Mesodermal cell (in vitro differentiated cells): ENCODE data around the gene IMMP2L.
A peak's percentile ranks its signal among the peaks of the same experiment; 100 is the strongest.

Experiments
- H3K27ac ChIP-seq: 2 replicates; pipeline ENCODE4 v1.7.0; 2013; ENCODE audit warnings: mild to moderate bottlenecking, low read depth, low read length, moderate library complexity; ENCODE audit not compliant: severe bottlenecking
- H3K36me3 ChIP-seq: 2 replicates; pipeline ENCODE4 v1.7.1; 2013; ENCODE audit warnings: mild to moderate bottlenecking, low read length, moderate library complexity; ENCODE audit not compliant: control insufficient read depth, insufficient read depth
- H3K4me1 ChIP-seq: one replicate; pipeline ENCODE4 v1.7.1; 2013; ENCODE audit warnings: mild to moderate bottlenecking, low read length; ENCODE audit not compliant: insufficient read depth, control insufficient read depth, poor library complexity, severe bottlenecking
- H3K4me3 ChIP-seq: 2 replicates; pipeline ENCODE4 v1.7.0; 2013; ENCODE audit warnings: low read length, control low read depth, mild to moderate bottlenecking; ENCODE audit not compliant: insufficient read depth, poor library complexity, severe bottlenecking; ENCODE audit errors: extremely low read depth
- H3K9me3 ChIP-seq: 2 replicates; pipeline ENCODE4 v1.7.1; 2013; ENCODE audit warnings: mild to moderate bottlenecking, low read length, moderate library complexity; ENCODE audit not compliant: control insufficient read depth
- WGBS, 2 experiments: methylation state at CpG; one replicate each; pipeline ENCODE4 v1.1.5; 2013; ENCODE audit warnings: missing lambda C conversion rate in 2 of 2; ENCODE audit not compliant: insufficient coverage in 2 of 2; 5-methylcytosine and 5-hydroxymethylcytosine counted together

IMMP2L gene

GRCh38 chr7:111424768-111425167 lies 137.5 kb downstream of the IMMP2L start:
- no peaks in the 10 kb centered on the region for H3K9me3 ChIP-seq
- H3K4me3 ChIP-seq = no peak overlapping the region
- H3K36me3 ChIP-seq = no peaks in the 10 kb centered on the region
- H3K4me1 ChIP-seq = peaks cover 5% of the 10 kb centered on the region
- peak overlapping the region; percentile 70 for H3K27ac ChIP-seq

DNA sequence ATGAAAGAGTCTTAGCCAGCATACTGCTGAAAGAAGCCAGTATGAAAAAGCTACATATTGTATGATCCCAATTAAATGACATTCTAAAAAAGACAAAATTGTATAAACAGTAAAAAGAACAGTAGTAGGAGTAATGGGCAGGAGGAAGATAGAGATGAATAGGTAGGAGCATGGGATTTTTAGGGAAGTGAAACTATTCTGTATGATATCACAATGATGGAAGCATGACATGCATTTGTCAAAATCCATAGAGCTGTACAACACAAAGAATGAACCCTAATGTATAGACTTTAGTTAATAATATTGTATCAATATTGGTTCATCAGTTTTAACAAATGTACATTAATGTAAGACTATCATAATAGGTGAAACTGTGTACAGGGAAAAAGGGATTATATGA lies 147.9 kb downstream of the IMMP2L start:
- H3K27ac ChIP-seq = no peak overlapping the region
- no peaks in the 10 kb centered on the region for H3K4me1 ChIP-seq
- no peaks in the 10 kb centered on the region for H3K9me3 ChIP-seq
- H3K4me3 ChIP-seq = no peak overlapping the region
- H3K36me3 ChIP-seq = no peaks in the 10 kb centered on the region

DNA sequence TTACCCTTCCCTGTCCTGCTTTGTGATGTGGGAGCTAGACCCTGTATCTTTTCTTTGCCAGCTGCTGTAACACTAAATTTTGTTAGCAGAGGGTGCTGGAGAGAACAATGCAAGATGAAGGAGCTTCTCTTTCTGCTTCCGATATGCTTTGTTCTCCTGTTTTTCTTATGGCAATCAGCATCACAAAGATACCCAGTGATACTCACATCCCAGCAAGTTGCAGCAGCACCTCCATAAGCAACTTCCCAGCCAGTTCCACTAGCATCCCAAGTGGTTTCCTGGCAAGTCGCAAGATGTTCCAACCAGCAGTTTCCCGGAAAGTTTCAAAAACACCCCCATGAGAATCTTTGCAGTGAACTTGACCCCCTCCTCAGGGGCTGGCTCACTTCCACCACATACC lies 148.6 kb downstream of the IMMP2L start:
- Histone ChIP-seq H3K4me3 (no peak overlapping the region), H3K9me3 (no peaks in the 10 kb centered on the region), H3K27ac (no peak overlapping the region), H3K4me1 (no peaks in the 10 kb centered on the region), H3K36me3 (no peaks in the 10 kb centered on the region)
- 33 to 50% methylated on average over 1 of the region's 3 CpGs for WGBS, 2 experiments

GRCh38 chr7:111410899-111411298 lies 151.4 kb downstream of the IMMP2L start:
- no peaks in the 10 kb centered on the region for H3K4me1 ChIP-seq
- H3K27ac ChIP-seq = no peak overlapping the region
- H3K36me3 ChIP-seq = no peaks in the 10 kb centered on the region
- no peak overlapping the region for H3K4me3 ChIP-seq
- no peaks in the 10 kb centered on the region for H3K9me3 ChIP-seq

DNA sequence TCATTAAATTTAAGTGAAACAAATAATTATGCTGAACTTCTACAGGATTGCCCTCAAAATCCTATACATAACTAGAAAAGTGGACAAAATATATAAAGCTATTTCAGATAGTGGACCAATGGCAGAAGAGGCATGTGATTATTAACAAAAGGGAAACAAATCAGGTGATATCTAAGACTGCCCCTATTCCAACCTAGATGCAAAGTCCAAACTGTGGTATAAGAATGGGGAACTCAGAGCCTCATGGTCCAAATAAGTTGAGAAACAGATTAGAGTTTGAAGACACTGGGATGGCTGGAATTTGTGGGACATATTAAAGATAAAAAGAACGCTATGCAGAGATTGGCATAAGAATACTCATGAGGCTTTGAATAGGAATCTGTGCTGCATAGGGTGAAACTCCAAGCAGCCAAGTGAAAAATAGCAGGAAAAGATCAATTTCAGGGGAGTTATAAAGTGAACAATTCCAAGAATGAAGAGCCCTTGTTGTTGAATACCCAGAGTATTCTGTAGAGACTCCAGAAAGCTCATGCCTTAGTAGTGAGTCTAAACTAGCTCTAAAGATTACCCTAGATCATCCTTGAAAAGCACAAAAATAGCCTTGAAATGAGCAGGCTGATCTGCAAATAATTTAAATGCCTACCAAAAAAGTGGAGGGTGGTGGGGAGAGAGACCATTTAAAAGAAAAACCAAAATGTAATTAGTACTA lies 152.4 kb downstream of the IMMP2L start:
- Histone ChIP-seq H3K4me1 (no peaks in the 10 kb centered on the region), H3K36me3 (no peaks in the 10 kb centered on the region), H3K27ac (peak overlapping the region; percentile 69), H3K9me3 (no peaks in the 10 kb centered on the region), H3K4me3 (no peak overlapping the region)
- 76 to 82% methylated on average over 1 of the region's 1 CpG for WGBS, 2 experiments

- Histone ChIP-seq H3K9me3 (no peaks in the 10 kb centered on the region), H3K4me1 (no peaks in the 10 kb centered on the region), H3K27ac (no peak overlapping the region), H3K36me3 (no peaks in the 10 kb centered on the region), H3K4me3 (no peak overlapping the region)
These were observed 153.6 kb downstream of the IMMP2L start for GRCh38 chr7:111408724-111409123.

- WGBS, 2 experiments = no CpG with 5 or more reads among the region's 1 CpG
- Histone ChIP-seq H3K4me3 (no peak overlapping the region), H3K27ac (no peak overlapping the region), H3K9me3 (no peaks in the 10 kb centered on the region), H3K4me1 (no peaks in the 10 kb centered on the region), H3K36me3 (no peaks in the 10 kb centered on the region)
These were observed 155.0 kb downstream of the IMMP2L start for GRCh38 chr7:111407258-111407657.

DNA sequence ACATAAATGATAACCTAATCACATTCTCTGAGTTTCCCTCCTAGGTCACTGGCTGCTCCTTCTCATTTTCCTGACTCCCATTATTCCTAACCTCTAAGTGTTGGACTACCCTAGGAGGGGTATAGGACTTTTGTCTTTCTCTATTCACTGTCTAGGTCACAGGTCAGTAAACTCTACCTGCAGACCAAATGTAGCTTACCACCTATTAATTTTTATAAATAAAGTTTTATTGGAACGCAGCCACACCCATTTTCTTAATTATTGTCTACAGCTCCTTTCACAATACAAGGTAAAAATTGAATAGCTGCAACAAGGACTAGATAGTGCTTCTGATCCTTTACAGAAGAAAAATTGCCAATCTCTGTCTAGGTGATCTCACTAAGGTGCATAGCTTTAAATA lies 156.7 kb downstream of the IMMP2L start:
- Histone ChIP-seq H3K27ac (no peak overlapping the region), H3K36me3 (no peaks in the 10 kb centered on the region), H3K4me3 (no peak overlapping the region), H3K4me1 (no peaks in the 10 kb centered on the region), H3K9me3 (no peaks in the 10 kb centered on the region)
- WGBS, 2 experiments = no CpG with 5 or more reads among the region's 1 CpG

DNA sequence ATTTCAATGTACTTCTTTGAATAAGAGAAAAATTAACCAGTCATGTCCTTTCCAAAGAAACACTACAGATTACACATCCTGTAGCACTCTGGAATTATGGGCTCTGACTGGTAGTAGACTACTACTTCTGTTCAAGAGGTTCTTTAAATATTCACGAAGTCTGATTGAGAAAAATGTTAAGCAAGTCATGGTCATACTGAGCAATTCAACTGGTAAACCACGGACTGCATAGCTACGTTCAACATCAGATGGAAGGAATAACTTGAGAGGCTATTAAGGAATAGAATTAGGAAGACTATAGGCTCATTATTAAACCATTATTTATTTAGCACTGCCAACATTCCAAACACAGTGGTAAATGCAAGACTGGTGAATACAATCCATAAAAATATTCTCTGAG lies 160.8 kb downstream of the IMMP2L start:
- Histone ChIP-seq H3K4me1 (no peaks in the 10 kb centered on the region), H3K36me3 (no peaks in the 10 kb centered on the region), H3K9me3 (no peaks in the 10 kb centered on the region), H3K27ac (no peak overlapping the region), H3K4me3 (no peak overlapping the region)
- WGBS, 2 experiments = 63 to 78% methylated on average over 1 to 3 of the region's 3 CpGs

DNA sequence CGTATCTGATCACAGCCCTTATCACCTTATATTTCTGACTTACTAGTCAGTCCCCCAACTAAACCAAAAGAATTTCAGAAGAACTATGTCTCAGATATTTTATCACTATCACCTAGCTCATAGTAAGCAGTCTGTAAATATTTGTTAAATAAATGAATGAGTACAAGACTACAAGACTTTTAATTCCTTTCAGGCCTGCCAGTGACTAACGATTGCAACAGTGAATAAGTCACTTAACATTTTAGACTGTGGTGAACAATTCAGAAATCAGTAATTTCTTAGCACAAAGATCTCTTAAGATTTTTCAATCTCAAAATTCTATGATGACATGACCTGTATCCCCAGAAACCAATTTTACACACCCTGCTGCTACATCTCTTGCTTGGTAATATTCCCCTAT lies 162.2 kb downstream of the IMMP2L start:
- Histone ChIP-seq H3K9me3 (no peaks in the 10 kb centered on the region), H3K4me1 (no peaks in the 10 kb centered on the region), H3K36me3 (no peaks in the 10 kb centered on the region), H3K4me3 (no peak overlapping the region), H3K27ac (no peak overlapping the region)
- 92 to 100% methylated on average over 1 to 2 of the region's 2 CpGs for WGBS, 2 experiments

DNA sequence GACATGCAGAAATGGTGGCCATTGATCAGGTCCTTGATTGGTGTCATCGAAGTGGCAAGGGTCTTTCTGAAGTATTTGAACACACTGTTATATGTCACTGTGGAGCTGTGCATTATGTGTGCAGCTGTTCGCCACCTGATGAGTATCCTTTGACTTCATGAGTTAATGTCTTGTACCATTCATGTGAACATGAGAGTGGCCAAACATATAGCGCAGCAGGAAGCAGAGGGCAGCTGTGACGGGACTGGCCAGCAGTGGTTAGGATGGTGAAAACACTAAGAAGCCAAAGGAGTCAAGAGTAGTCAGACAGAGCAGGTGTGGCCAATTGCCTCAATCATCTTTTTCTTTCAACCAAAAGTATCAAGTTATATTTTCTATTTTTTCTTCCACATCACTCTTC lies 167.4 kb downstream of the IMMP2L start:
- Histone ChIP-seq H3K36me3 (no peaks in the 10 kb centered on the region), H3K9me3 (no peaks in the 10 kb centered on the region), H3K4me3 (no peak overlapping the region), H3K4me1 (peaks cover 6% of the 10 kb centered on the region), H3K27ac (no peak overlapping the region)
- 96 to 100% methylated on average over 2 to 4 of the region's 4 CpGs for WGBS, 2 experiments
